Transverse colon (tissue), 4 donors: Measurements from ENCODE around the gene ACTBL2.

Source experiments
- POLR2AphosphoS5 ChIP-seq, 3 donors: sonication (generic); formaldehyde crosslinking; IDR thresholded peaks; one replicate each; pipeline ENCODE4 v1.6.1; 2016; ENCODE audit warnings: antibody characterized with exemption in 3 of 3
- TF ChIP-seq, protein P1 (sequence below), 5 experiments: fragments of 200-600 bp in 3 of 5; fragments of 450-650 bp in 2 of 5; sonication (generic) in 3 of 5; IDR thresholded peaks; 1 replicate in 2 of 5; 2 replicates in 3 of 5; pipeline ENCODE4 v1.5.1; 2016 to 2017; ENCODE audit warnings: antibody characterized with exemption in 5 of 5, inconsistent platforms in 3 of 5, mild to moderate bottlenecking in 2 of 5, moderate library complexity in 1 of 5

DNA sequence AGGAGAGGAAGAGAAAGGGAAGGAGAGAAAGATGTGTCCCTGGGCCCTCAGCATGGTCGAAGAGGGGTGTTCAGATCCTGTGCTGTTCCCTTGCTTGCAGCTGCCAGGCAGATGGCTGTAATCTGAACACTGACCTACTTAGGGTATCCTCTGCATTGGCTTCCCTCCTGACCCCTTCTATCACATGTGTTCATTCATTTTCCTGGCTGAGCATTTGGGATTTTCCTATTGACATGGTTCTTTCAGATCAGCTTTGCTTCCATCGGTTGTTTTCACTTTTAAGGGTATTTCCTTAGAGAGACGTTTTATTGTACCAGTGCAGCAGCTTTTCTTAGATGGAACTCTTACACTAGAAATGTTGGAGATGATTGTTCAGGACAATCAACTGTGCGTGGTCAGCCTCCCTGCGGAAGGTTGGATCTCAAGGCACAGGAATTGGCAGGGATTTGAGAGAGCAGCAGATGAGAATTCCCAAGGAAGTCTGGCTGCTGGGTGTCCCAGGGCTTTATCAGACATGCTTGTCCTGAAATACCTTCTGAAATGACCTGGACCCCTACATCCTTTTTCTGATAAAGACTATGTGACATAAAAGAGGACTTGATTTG is 26.0 kb downstream of the ACTBL2 start:
- TF ChIP-seq, protein P1, sequence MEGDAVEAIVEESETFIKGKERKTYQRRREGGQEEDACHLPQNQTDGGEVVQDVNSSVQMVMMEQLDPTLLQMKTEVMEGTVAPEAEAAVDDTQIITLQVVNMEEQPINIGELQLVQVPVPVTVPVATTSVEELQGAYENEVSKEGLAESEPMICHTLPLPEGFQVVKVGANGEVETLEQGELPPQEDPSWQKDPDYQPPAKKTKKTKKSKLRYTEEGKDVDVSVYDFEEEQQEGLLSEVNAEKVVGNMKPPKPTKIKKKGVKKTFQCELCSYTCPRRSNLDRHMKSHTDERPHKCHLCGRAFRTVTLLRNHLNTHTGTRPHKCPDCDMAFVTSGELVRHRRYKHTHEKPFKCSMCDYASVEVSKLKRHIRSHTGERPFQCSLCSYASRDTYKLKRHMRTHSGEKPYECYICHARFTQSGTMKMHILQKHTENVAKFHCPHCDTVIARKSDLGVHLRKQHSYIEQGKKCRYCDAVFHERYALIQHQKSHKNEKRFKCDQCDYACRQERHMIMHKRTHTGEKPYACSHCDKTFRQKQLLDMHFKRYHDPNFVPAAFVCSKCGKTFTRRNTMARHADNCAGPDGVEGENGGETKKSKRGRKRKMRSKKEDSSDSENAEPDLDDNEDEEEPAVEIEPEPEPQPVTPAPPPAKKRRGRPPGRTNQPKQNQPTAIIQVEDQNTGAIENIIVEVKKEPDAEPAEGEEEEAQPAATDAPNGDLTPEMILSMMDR (IDR thresholded peaks at IDR 0.05): no peak
- no peak for TF ChIP-seq POLR2AphosphoS5 (IDR thresholded peaks at IDR 0.05)
